Calu3 (cell line): Measurements from ENCODE around the gene CD72. TPM values are rescaled to one million over a fixed set of nuclear protein-coding genes. Genes with fewer than 3 reads are reported as not detected.

Experiments
- BruUV-seq: library from RNA; stranded (reverse); fragments of 400-500 nt; replicated peaks from 2 replicates; lab custom pipeline; 2021; lab: Mats Ljungman, UMichigan
- CTCF ChIA-PET: fragments of 300-600 bp; sonication (Branson Sonifier 250); formaldehyde crosslinking; loops from one replicate; lab custom pipeline; 2022; ENCODE audit warnings: antibody characterized with exemption; lab: Charles Lee
- DNase-seq: peaks from one replicate; pipeline ENCODE4 v3.0.0; 2022
- H3K27ac Mint-ChIP-seq: one replicate; pipeline ENCODE4 v1.8.0; 2022; ENCODE audit warnings: mixed read lengths; ENCODE audit not compliant: unreplicated experiment
- H3K27me3 Mint-ChIP-seq: one replicate; pipeline ENCODE4 v1.8.0; 2022; ENCODE audit warnings: mixed read lengths; ENCODE audit not compliant: unreplicated experiment
- H3K36me3 Mint-ChIP-seq: one replicate; pipeline ENCODE4 v1.8.0; 2022; ENCODE audit warnings: mild to moderate bottlenecking, moderate library complexity, mixed read lengths; ENCODE audit not compliant: insufficient read depth, unreplicated experiment
- H3K4me1 Mint-ChIP-seq: one replicate; pipeline ENCODE4 v1.8.0; 2022; ENCODE audit warnings: mild to moderate bottlenecking, low read depth, mixed read lengths; ENCODE audit not compliant: unreplicated experiment
- H3K4me3 Mint-ChIP-seq: one replicate; pipeline ENCODE4 v1.8.0; 2022; ENCODE audit warnings: mild to moderate bottlenecking, low read depth, moderate library complexity, mixed read lengths; ENCODE audit not compliant: unreplicated experiment
- H3K9me3 Mint-ChIP-seq: one replicate; pipeline ENCODE4 v1.8.0; 2022; ENCODE audit warnings: low read depth, mixed read lengths; ENCODE audit not compliant: unreplicated experiment
- CTCF ChIP-seq: fragments of 200-600 bp; IDR thresholded peaks from one replicate; pipeline ENCODE4 v1.8.0; 2022; ENCODE audit warnings: antibody characterized with exemption; ENCODE audit not compliant: unreplicated experiment
- intact Hi-C: fragments of 100-400 bp; cut with micrococcal nuclease; formaldehyde crosslinking; loops from one replicate; pipeline ENCODE4 v1.10.0; 2022; ENCODE audit not compliant: unreplicated experiment
- total RNA-seq: library from RNA; stranded (reverse); gene quantifications from 2 replicates; pipeline ENCODE4 v1.2.3, GENCODE V29; 2022

The CD72 gene
- total RNA-seq, 1 experiment from 2014 or later: 0.38 TPM

GRCh38 chr9:35652829-35653209 lies 34.6 kb upstream of the CD72 start:
- CTCF ChIA-PET: no interaction called here
- H3K27ac Mint-ChIP-seq: no peak overlapping the region
- peaks cover 10% of the 10 kb centered on the region for H3K36me3 Mint-ChIP-seq
- TF ChIP-seq CTCF: no peak
- H3K27me3 Mint-ChIP-seq: peaks cover 13% of the 10 kb centered on the region
- H3K4me1 Mint-ChIP-seq: peaks cover 7% of the 10 kb centered on the region
- H3K9me3 Mint-ChIP-seq: no peaks in the 10 kb centered on the region
- no peak for DNase-seq
- intact Hi-C loops: no loop called here
- BruUV-seq: no TSS peak
- no peak overlapping the region for H3K4me3 Mint-ChIP-seq

- CTCF ChIA-PET: no interaction called here
- H3K4me3 Mint-ChIP-seq: no peak overlapping the region
- DNase-seq: no peak
- H3K27ac Mint-ChIP-seq: no peak overlapping the region
- intact Hi-C loops: no loop called here
- TF ChIP-seq CTCF: no peak
- peaks cover 19% of the 10 kb centered on the region for H3K27me3 Mint-ChIP-seq
- no peaks in the 10 kb centered on the region for H3K9me3 Mint-ChIP-seq
- H3K4me1 Mint-ChIP-seq: peaks cover 12% of the 10 kb centered on the region
- BruUV-seq: no TSS peak
- peaks cover 3% of the 10 kb centered on the region for H3K36me3 Mint-ChIP-seq
Observed at GRCh38 chr9:35651956-35652828, 34.0 kb upstream of the CD72 start.

DNA sequence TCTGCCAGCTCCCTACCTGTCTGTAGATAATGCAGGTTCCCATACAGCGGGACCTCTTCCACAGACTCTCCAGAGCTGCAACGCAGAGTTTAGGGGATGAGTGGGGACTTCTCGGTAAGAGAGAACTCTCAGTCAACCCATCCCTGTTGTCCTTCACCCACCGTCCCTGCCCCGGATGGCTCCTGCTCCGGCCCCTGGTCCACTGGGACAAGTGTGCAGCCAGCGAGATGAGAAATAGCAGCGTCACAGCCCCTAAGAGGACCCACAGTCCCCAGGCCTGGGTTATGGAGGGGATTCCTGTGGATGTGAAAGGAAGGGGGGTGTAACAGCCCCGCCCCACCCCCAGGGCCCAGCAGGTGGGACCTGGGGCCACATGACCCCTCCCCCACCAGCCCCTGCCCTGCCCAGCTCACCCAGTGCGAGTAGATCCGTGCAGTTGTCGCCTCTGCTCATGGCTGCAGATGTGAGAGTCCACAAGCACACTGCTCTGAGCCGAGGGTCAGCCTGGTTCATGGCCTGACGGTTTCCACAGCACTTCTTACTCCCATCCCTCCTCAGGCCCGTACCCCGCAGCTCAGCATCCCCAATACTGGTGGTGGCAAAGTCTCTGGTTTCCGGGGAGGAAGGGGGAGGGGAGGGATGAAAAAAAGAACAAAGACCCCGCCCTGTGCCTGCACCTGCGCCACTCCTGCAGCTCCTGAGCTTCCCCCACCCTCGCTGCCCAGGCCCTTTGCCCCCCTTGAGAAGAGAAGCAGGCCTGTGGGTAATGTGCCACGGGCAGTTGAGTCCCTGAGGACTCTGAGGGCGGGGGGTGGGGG lies 32.3 kb upstream of the CD72 start, which contains the start of gene SIT1:
SIT1 (minus strand) TSS at position 591 of the 818 bp plus-strand sequence; CDS start at position 513, 78 bp downstream.
- Mint-ChIP-seq H3K27me3 (peaks cover 22% of the 10 kb centered on the region), H3K36me3 (peaks cover 12% of the 10 kb centered on the region), H3K9me3 (no peaks in the 10 kb centered on the region), H3K4me1 (peaks cover 12% of the 10 kb centered on the region), H3K4me3 (no peak within 1 kb of the TSS), H3K27ac (no peak within 1 kb of the TSS)
- intact Hi-C loops: no loop called here
- no TSS peak for BruUV-seq
- DNase-seq: no peak
- CTCF ChIA-PET: no interaction called here
- TF ChIP-seq CTCF: no peak

DNA sequence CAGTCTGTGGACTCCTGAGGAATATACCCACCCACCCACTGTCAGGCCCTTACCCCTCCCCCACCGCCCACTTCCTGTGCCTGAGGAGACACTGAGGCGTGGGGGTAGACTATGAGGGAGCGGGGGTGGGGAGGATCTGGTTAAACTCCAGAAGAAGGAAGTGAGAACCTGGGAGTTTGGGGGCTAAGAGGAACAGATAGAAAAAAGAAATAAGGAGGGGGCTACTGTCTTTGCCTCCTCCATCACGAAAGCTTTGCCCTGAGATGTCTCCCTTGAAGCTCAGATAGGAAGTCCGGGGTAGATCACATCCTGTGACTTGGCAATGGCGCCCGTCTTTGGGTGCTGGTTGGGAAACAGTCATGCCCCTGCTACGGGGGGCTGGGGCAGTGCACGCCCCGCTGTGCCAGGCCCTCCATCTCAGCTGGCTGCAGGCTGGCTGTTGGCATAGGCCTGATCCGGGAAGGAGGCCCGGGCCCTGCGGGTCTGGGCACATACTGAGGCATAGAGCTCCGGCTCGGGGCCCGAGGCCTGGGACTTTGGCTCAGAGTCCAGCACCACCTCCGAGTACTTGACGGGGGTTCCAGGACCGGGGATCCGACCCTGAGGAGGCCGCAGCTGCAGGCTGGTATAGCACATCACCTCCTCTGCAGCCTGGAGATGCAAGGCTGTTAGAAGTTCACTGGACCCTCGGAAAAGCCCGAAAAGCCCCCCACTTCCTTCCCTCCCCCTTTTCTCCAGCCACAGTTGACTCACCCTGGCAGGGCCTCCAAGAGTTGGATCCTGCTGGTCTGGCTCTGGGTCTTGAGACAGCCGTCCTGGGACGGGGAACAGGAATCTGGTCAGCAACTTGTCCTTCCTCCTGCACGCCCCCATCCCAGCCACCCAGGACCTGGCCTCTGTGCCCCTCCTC lies 31.5 kb upstream of the CD72 start:
- H3K4me3 Mint-ChIP-seq: no peak overlapping the region
- intact Hi-C loops: no loop called here
- no TSS peak for BruUV-seq
- DNase-seq: no peak
- H3K4me1 Mint-ChIP-seq: peaks cover 12% of the 10 kb centered on the region
- H3K36me3 Mint-ChIP-seq: peaks cover 12% of the 10 kb centered on the region
- CTCF ChIA-PET: interaction anchor here (1.1 kb wide), 1 partner anchor 15 kb away, joined by 3 read pairs; the partner anchor contains the start of gene ARHGEF39
- H3K27me3 Mint-ChIP-seq: peaks cover 22% of the 10 kb centered on the region
- no peak for TF ChIP-seq CTCF
- H3K27ac Mint-ChIP-seq: no peak overlapping the region
- H3K9me3 Mint-ChIP-seq: no peaks in the 10 kb centered on the region
